ENCODE data around the gene FAM120A. TPM values are rescaled to one million over a fixed set of nuclear protein-coding genes. Genes with fewer than 3 reads are reported as not detected.

The FAM120A gene
- total RNA-seq, 6 experiments from 2014 or later: 61.9 to 92.1 (median 76.0) TPM

DNA sequence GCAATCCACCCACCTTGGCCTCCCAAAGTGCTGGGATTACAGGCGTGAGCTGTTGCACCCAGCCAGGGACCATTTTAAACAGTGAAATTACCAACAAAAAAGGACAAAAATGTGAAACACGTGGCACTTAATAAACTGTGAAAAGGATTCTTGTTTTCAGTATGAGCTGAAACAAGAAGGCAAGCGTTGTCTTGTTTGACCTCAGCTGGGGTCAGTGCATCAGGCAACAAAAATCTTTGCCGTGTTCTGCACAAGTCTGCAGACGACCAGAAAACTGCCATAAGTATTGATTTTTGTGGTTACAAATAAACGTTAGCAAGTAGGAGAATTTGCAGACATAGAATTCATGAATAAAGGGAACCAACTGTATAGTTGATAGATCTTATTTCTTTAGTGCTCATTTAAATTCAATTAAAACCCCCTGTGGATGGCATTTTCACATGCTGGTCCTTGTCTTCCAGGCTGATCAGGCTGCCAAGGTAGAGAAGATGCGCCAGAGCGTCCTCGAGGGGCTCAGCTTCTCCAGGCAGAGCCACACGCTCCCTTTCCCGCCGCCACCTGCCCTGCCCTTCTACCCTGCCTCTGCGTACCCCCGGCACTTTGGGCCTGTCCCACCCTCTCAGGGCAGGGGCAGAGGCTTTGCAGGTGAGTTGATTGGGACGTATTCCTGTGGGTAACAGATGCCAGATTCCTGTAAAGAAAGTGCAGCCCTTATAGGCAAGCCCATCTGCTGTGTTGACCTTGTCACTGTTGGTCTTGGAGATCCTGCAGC is 106.1 kb downstream of the FAM120A start:
- Histone ChIP-seq H3K27ac (no peak overlapping the region), H3K4me1 (no peaks in the 10 kb centered on the region), H3K9me3 (no peaks in the 10 kb centered on the region), H3K27me3 (no peaks in the 10 kb centered on the region), H3K4me3 (no peak overlapping the region), H3K36me3 (peaks cover 12 to 81% (median 35%) of the 10 kb centered on the region in 4 donors)
- WGBS (ENCODE audit: insufficient coverage, low coverage, low lambda C conversion rate, missing lambda C conversion rate): 87% methylated on average over 13 of the region's 15 CpGs
- DNase-seq (no peak), ATAC-seq (no peak)
- TF ChIP-seq POLR2A (IDR thresholded peaks at IDR 0.05): no peak
- TF ChIP-seq, protein P1, sequence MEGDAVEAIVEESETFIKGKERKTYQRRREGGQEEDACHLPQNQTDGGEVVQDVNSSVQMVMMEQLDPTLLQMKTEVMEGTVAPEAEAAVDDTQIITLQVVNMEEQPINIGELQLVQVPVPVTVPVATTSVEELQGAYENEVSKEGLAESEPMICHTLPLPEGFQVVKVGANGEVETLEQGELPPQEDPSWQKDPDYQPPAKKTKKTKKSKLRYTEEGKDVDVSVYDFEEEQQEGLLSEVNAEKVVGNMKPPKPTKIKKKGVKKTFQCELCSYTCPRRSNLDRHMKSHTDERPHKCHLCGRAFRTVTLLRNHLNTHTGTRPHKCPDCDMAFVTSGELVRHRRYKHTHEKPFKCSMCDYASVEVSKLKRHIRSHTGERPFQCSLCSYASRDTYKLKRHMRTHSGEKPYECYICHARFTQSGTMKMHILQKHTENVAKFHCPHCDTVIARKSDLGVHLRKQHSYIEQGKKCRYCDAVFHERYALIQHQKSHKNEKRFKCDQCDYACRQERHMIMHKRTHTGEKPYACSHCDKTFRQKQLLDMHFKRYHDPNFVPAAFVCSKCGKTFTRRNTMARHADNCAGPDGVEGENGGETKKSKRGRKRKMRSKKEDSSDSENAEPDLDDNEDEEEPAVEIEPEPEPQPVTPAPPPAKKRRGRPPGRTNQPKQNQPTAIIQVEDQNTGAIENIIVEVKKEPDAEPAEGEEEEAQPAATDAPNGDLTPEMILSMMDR (IDR thresholded peaks at IDR 0.05): no peak
- intact Hi-C loops (cut with DNase I): no loop called here

DNA sequence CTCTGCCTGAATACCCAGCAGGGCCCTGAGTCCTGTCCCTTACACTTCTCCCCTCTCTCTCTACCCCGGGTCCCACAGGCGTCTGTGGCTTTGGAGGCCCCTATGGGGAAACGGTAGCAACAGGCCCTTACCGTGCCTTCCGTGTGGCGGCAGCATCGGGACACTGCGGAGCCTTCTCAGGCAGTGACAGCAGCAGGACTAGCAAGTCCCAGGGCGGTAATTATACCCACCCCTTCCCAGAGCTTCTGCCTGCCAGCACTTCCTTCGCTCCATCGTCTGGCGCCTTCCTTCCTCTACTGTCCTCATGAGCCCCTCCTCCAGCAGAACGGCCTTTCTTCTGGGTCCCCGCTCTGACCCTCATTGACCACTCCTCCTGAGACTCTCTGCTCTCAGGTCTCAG is 107.0 kb downstream of the FAM120A start:
- H3K27ac ChIP-seq: no peak overlapping the region
- DNase-seq (no peak), ATAC-seq (peak; percentile 42 to 73 (median 58))
- no peaks in the 10 kb centered on the region for H3K9me3 ChIP-seq
- intact Hi-C loops (cut with DNase I): no loop called here
- no peaks in the 10 kb centered on the region for H3K4me1 ChIP-seq
- TF ChIP-seq, protein P1 (IDR thresholded peaks at IDR 0.05): no peak
- no peak for TF ChIP-seq POLR2A (IDR thresholded peaks at IDR 0.05)
- no peaks in the 10 kb centered on the region for H3K27me3 ChIP-seq
- no peak overlapping the region for H3K4me3 ChIP-seq
- H3K36me3 ChIP-seq: peaks cover 12 to 82% (median 40%) of the 10 kb centered on the region in 4 donors
- 94% methylated on average over 5 of the region's 14 CpGs for WGBS (ENCODE audit: insufficient coverage, low coverage, low lambda C conversion rate, missing lambda C conversion rate)

DNA sequence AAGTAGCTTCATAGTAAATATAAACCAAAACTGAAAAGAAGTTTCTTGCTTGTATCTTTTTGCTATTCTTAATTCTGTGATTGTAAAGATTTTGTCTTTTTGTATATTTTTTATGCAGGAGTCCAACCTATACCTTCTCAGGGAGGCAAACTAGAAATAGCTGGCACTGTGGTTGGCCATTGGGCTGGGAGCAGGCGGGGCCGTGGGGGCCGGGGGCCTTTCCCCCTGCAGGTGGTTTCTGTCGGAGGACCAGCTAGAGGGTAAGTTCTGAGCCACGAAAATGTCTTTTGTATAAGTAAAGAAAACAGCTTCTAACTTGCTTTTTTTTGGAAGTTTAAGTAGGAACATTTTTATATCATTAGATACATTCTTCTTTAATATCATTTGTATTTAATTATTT is 109.5 kb downstream of the FAM120A start:
- TF ChIP-seq POLR2A (IDR thresholded peaks at IDR 0.05): no peak
- TF ChIP-seq, protein P1 (IDR thresholded peaks at IDR 0.05): no peak
- Histone ChIP-seq H3K27me3 (no peaks in the 10 kb centered on the region), H3K4me3 (no peak overlapping the region), H3K4me1 (peaks cover 0 to 2% (median 0%) of the 10 kb centered on the region in 4 donors), H3K27ac (no peak overlapping the region), H3K9me3 (no peaks in the 10 kb centered on the region), H3K36me3 (peaks cover 12 to 85% (median 42%) of the 10 kb centered on the region in 4 donors)
- intact Hi-C loops (cut with DNase I): no loop called here
- WGBS (ENCODE audit: insufficient coverage, low coverage, low lambda C conversion rate, missing lambda C conversion rate): 97% methylated on average over 5 of the region's 5 CpGs
- ATAC-seq: no peak
- no peak for DNase-seq

DNA sequence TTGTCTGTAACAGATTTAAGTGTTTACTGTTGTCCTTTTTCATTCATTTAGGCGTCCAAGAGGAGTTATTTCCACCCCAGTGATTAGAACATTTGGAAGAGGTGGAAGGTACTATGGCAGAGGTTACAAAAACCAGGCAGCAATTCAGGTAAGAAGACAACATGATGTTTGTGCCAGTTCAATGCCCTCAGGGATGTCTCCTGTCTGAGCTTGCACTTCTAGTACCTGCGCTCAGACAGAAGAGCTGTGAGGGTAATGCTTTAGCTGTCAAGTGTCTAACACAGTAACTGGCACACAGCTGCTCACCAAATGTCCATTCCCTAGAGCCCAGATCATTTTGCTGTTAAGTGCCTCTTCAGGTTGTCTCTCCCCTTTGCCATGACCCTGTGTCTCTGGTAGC is 110.7 kb downstream of the FAM120A start:
- TF ChIP-seq POLR2A (IDR thresholded peaks at IDR 0.05): no peak
- TF ChIP-seq, protein P1 (IDR thresholded peaks at IDR 0.05): no peak
- intact Hi-C loops (cut with DNase I): no loop called here
- ATAC-seq (no peak), DNase-seq (no peak)
- Histone ChIP-seq H3K36me3 (peaks cover 12 to 74% (median 39%) of the 10 kb centered on the region in 4 donors), H3K27ac (no peak overlapping the region), H3K27me3 (no peaks in the 10 kb centered on the region), H3K9me3 (no peaks in the 10 kb centered on the region), H3K4me1 (peaks cover 0 to 9% (median 2%) of the 10 kb centered on the region in 4 donors), H3K4me3 (no peak overlapping the region)
- WGBS (ENCODE audit: insufficient coverage, low coverage, low lambda C conversion rate, missing lambda C conversion rate): 97% methylated on average over 2 of the region's 2 CpGs
